DOHH2 (cell line): ENCODE results near the gene BST2.

Source experiments
- H3F3A ChIP-seq: fragments of 200-600 bp; sonication (generic), shearing (Covaris generic); 2 replicates; pipeline ENCODE4 v1.6.0; 2016; ENCODE audit warnings: antibody characterized with exemption, mild to moderate bottlenecking; ENCODE audit not compliant: control insufficient read depth, insufficient read depth
- H3K27ac ChIP-seq: fragments of 200-600 bp; sonication (generic); 2 replicates; pipeline ENCODE4 v1.5.1; 2014; ENCODE audit warnings: low read depth, mild to moderate bottlenecking, low read length, moderate library complexity
- H3K27me3 ChIP-seq: fragments of 200-600 bp; sonication (generic); 2 replicates; pipeline ENCODE4 v1.6.1; 2014; ENCODE audit warnings: mild to moderate bottlenecking, low read length, mixed read lengths; ENCODE audit not compliant: control insufficient read depth
- H3K36me3 ChIP-seq: fragments of 200-600 bp; sonication (generic); 2 replicates; pipeline ENCODE4 v1.6.1; 2014; ENCODE audit warnings: mild to moderate bottlenecking, low read length, moderate library complexity, mixed read lengths; ENCODE audit not compliant: control insufficient read depth
- H3K4me1 ChIP-seq: fragments of 200-600 bp; sonication (generic); 2 replicates; pipeline ENCODE4 v1.6.1; 2014; ENCODE audit warnings: mild to moderate bottlenecking, low read length, mixed read lengths; ENCODE audit not compliant: control insufficient read depth
- H3K4me2 ChIP-seq: fragments of 200-600 bp; sonication (generic); 2 replicates; pipeline ENCODE4 v1.6.0; 2014; ENCODE audit warnings: mild to moderate bottlenecking, low read length, moderate library complexity
- H3K4me3 ChIP-seq: fragments of 200-600 bp; sonication (generic); 2 replicates; pipeline ENCODE4 v1.5.1; 2014; ENCODE audit warnings: mild to moderate bottlenecking, low read length, mixed read lengths
- H3K79me2 ChIP-seq: fragments of 200-600 bp; sonication (generic); 2 replicates; pipeline ENCODE4 v1.6.1; 2014; ENCODE audit warnings: mild to moderate bottlenecking, low read length, mixed read lengths; ENCODE audit not compliant: control insufficient read depth
- H3K9me2 ChIP-seq: fragments of 200-600 bp; sonication (generic); replicated peaks from 2 replicates; pipeline ENCODE4 v1.6.1; 2014; ENCODE audit warnings: mild to moderate bottlenecking, low read length, mixed read lengths; ENCODE audit not compliant: control insufficient read depth
- H3K9me3 ChIP-seq: fragments of 200-600 bp; sonication (generic); 2 replicates; pipeline ENCODE4 v1.6.1; 2014; ENCODE audit warnings: antibody characterized with exemption, low read length, mixed read lengths; ENCODE audit not compliant: control insufficient read depth, insufficient read depth
- H4K20me1 ChIP-seq: fragments of 200-600 bp; sonication (generic); 2 replicates; pipeline ENCODE4 v1.6.0; 2014; ENCODE audit warnings: low read depth, mild to moderate bottlenecking, antibody characterized with exemption, low read length, moderate library complexity; ENCODE audit not compliant: control insufficient read depth, insufficient read depth
- CTCF ChIP-seq: fragments of 200-600 bp; sonication (generic); IDR thresholded peaks from one replicate; pipeline ENCODE4 v1.5.1; 2014; ENCODE audit warnings: antibody characterized with exemption, mild to moderate bottlenecking, low read depth, low read length; ENCODE audit not compliant: poor library complexity, severe bottlenecking
- EZH2phosphoT487 ChIP-seq: fragments of 200-600 bp; sonication (generic); IDR thresholded peaks from 2 replicates; pipeline ENCODE4 v1.6.1; 2017; ENCODE audit warnings: borderline replicate concordance, mild to moderate bottlenecking, antibody characterized with exemption, low read length, moderate library complexity, mixed read lengths

Gene BST2

GRCh38 chr19:17405250-17406045 is at the start of gene BST2:
TSS of gene BST2 (minus strand) at chr19:17405630. CDS start at chr19:17405575, 55 bp downstream.
- Histone ChIP-seq H3K79me2 (peaks cover 85% of the 10 kb centered on the region), H3K36me3 (peaks cover 53% of the 10 kb centered on the region), H3K4me3 (peak within 1 kb of the TSS; percentile 89), H3K9me3 (no peaks in the 10 kb centered on the region), H4K20me1 (peaks cover 8% of the 10 kb centered on the region), H3F3A (peaks cover 18% of the 10 kb centered on the region), H3K27ac (peak within 1 kb of the TSS; percentile 94), H3K4me1 (peaks cover 44% of the 10 kb centered on the region), H3K4me2 (peak within 1 kb of the TSS; percentile 91), H3K9me2 (no peaks in the 10 kb centered on the region), H3K27me3 (no peaks in the 10 kb centered on the region)
- TF ChIP-seq EZH2phosphoT487 (no peak), CTCF (no peak)

GRCh38 chr19:17454576-17455071 is 49.2 kb upstream of the BST2 start:
- peaks cover 21% of the 10 kb centered on the region for H3F3A ChIP-seq
- H4K20me1 ChIP-seq, result no peaks in the 10 kb centered on the region
- no peaks in the 10 kb centered on the region for H3K9me3 ChIP-seq
- H3K4me2 ChIP-seq, result no peak overlapping the region
- peaks cover 7% of the 10 kb centered on the region for H3K27me3 ChIP-seq
- H3K27ac ChIP-seq, result no peak overlapping the region
- no peaks in the 10 kb centered on the region for H3K9me2 ChIP-seq
- H3K4me3 ChIP-seq, result no peak overlapping the region
- H3K4me1 ChIP-seq, result peaks cover 25% of the 10 kb centered on the region
- TF ChIP-seq CTCF, result no peak
- no peak for TF ChIP-seq EZH2phosphoT487
- H3K79me2 ChIP-seq, result no peaks in the 10 kb centered on the region
- no peaks in the 10 kb centered on the region for H3K36me3 ChIP-seq

GRCh38 chr19:17451820-17452219 is 46.4 kb upstream of the BST2 start:
- TF ChIP-seq CTCF (no peak), EZH2phosphoT487 (no peak)
- peaks cover 22% of the 10 kb centered on the region for H3F3A ChIP-seq
- no peak overlapping the region for H3K27ac ChIP-seq
- peaks cover 36% of the 10 kb centered on the region for H3K4me1 ChIP-seq
- no peak overlapping the region for H3K4me3 ChIP-seq
- no peaks in the 10 kb centered on the region for H3K9me3 ChIP-seq
- H3K9me2 ChIP-seq, result no peaks in the 10 kb centered on the region
- H3K36me3 ChIP-seq, result no peaks in the 10 kb centered on the region
- no peaks in the 10 kb centered on the region for H4K20me1 ChIP-seq
- no peak overlapping the region for H3K4me2 ChIP-seq
- peaks cover 14% of the 10 kb centered on the region for H3K27me3 ChIP-seq
- H3K79me2 ChIP-seq, result no peaks in the 10 kb centered on the region
